BJ (cell line): ENCODE results near the gene RNF141. TPM values are rescaled to one million over a fixed set of nuclear protein-coding genes. Genes with fewer than 3 reads are reported as not detected.

Experiments
- CTCF ChIA-PET: fragments of 350-600 bp; formaldehyde crosslinking; extraction: SDS; loops from one replicate; lab custom pipeline; 2021; ENCODE audit warnings: antibody characterized with exemption, inconsistent platforms; lab: Yijun Ruan, JAX
- POLR2A ChIA-PET: fragments of 300-600 bp; sonication (Branson Sonifier 250); formaldehyde crosslinking; extraction: SDS; loops from one replicate; lab custom pipeline; 2021; ENCODE audit warnings: antibody characterized with exemption; lab: Charles Lee
- DNase-seq: peaks from one replicate; pipeline ENCODE4 v3.0.0-alpha.2; 2011; ENCODE audit warnings: low read depth
- H3K27me3 ChIP-seq: 2 replicates; pipeline ENCODE4 v1.6.0; 2011; ENCODE audit warnings: low read length; ENCODE audit not compliant: control insufficient read depth, insufficient read depth
- H3K36me3 ChIP-seq: 2 replicates; pipeline ENCODE4 v1.5.1; 2011; ENCODE audit warnings: low read length; ENCODE audit not compliant: control insufficient read depth, insufficient read depth
- H3K4me3 ChIP-seq: 2 replicates; pipeline ENCODE4 v1.5.1; 2011; ENCODE audit warnings: low read depth, mild to moderate bottlenecking, control low read depth, low read length
- CTCF ChIP-seq: IDR thresholded peaks from 2 replicates; pipeline ENCODE4 v1.5.1; 2011; ENCODE audit warnings: low read depth, mild to moderate bottlenecking, control low read depth, inconsistent platforms, low read length, moderate library complexity; ENCODE audit not compliant: insufficient read depth
- polyA plus RNA-seq: library from polyadenylated mRNA; depleted of rRNA; stranded (reverse); fragments of >200 nt; gene quantifications from 2 replicates; pipeline ENCODE4 v1.2.3, GENCODE V29; 2011; rRNA removed

RNF141 gene
- polyA plus RNA-seq, 1 experiment, result 12.1 TPM

GRCh38 chr11:10476342-10476741, 64.6 kb downstream of the RNF141 start:
- ChIA-PET CTCF (no interaction called here), POLR2A (no interaction called here)
- Histone ChIP-seq H3K27me3 (no peaks in the 10 kb centered on the region), H3K36me3 (peaks cover 3% of the 10 kb centered on the region; the same call in 1 of the 2 replicates), H3K4me3 (no peak overlapping the region)
- no peak for DNase-seq
- no peak for TF ChIP-seq CTCF

- Histone ChIP-seq H3K36me3 (peaks cover 3% of the 10 kb centered on the region; the same call in 1 of the 2 replicates), H3K27me3 (no peaks in the 10 kb centered on the region), H3K4me3 (no peak overlapping the region)
- no peak for DNase-seq
- no peak for TF ChIP-seq CTCF
- ChIA-PET CTCF (no interaction called here), POLR2A (no interaction called here)
Observed at GRCh38 chr11:10474551-10474950, 66.4 kb downstream of the RNF141 start.

- ChIA-PET POLR2A (no interaction called here), CTCF (interaction anchor here (0.7 to 1.6 kb wide), 2 partner anchors 18 to 43 kb away, joined by 3 read pairs; partner anchors contain the start of gene AMPD3)
Observed at GRCh38 chr11:10473371-10473770, 67.6 kb downstream of the RNF141 start.

GRCh38 chr11:10462746-10463300, 78.2 kb downstream of the RNF141 start:
- no peak for TF ChIP-seq CTCF
- Histone ChIP-seq H3K27me3 (no peaks in the 10 kb centered on the region), H3K36me3 (peaks cover 23% of the 10 kb centered on the region), H3K4me3 (no peak overlapping the region)
- CTCF ChIA-PET, result interaction anchor here (0.6 kb wide), 1 partner anchor 56 kb away, joined by 3 read pairs; no protein-coding TSS in a partner anchor
- POLR2A ChIA-PET, result no interaction called here
- no peak for DNase-seq

More at GRCh38 chr11:10473371-10473770, 67.6 kb downstream of the RNF141 start:
- Histone ChIP-seq H3K27me3 (no peaks in the 10 kb centered on the region), H3K36me3 (no peaks in the 10 kb centered on the region; the same call in 1 of the 2 replicates), H3K4me3 (no peak overlapping the region)
- DNase-seq, result no peak
- no peak for TF ChIP-seq CTCF

Other genes with a start within 250 kb of the RNF141 start
- 33.8 and 41.2 TPM in 2 replicates for gene SBF2, start 247.0 kb downstream of the RNF141 start, polyA plus RNA-seq
- 453 and 569 TPM in 2 replicates for gene ADM, start 236.1 kb downstream of the RNF141 start, polyA plus RNA-seq
- gene AMPD3, start 85.9 kb downstream of the RNF141 start, polyA plus RNA-seq, result 9.5 and 11.1 TPM in 2 replicates
- gene LYVE1, start 27.5 kb upstream of the RNF141 start, polyA plus RNA-seq, result 0.15 and 0.59 TPM in 2 replicates
- gene IRAG1, start 152.6 kb upstream of the RNF141 start, polyA plus RNA-seq, result 76.5 and 82.4 TPM in 2 replicates
- gene CTR9, start 210.1 kb upstream of the RNF141 start, polyA plus RNA-seq, result 6.6 and 16.7 TPM in 2 replicates